H9 (cell line): Measurements from ENCODE around the gene RAB3C. TPM values are rescaled to one million over a fixed set of nuclear protein-coding genes. Genes with fewer than 3 reads are reported as not detected.

ENCODE experiments used
- DNase-seq: peaks from one replicate; pipeline ENCODE4 v3.0.0-alpha.2; 2017
- H2AFZ ChIP-seq: one replicate; pipeline ENCODE4 v1.6.1; 2013; ENCODE audit warnings: mild to moderate bottlenecking, low read length, control low read depth, moderate library complexity
- H2AK5ac ChIP-seq: 2 replicates; pipeline ENCODE4 v1.6.1; 2013; ENCODE audit warnings: low read length, control low read depth, mixed read lengths; ENCODE audit not compliant: insufficient read length
- H2BK120ac ChIP-seq: one replicate; pipeline ENCODE4 v1.6.1; 2013; ENCODE audit warnings: low read depth, mild to moderate bottlenecking, low read length, control low read depth, inconsistent platforms; ENCODE audit not compliant: poor library complexity, severe bottlenecking
- H2BK12ac ChIP-seq: 2 replicates; pipeline ENCODE4 v1.6.1; 2013; ENCODE audit warnings: low read length, control low read depth, mixed read lengths, low read depth; ENCODE audit not compliant: insufficient read length
- H2BK15ac ChIP-seq: 2 replicates; pipeline ENCODE4 v1.6.1; 2013; ENCODE audit warnings: low read depth, low read length, control low read depth
- H2BK20ac ChIP-seq: one replicate; pipeline ENCODE4 v1.6.1; 2013; ENCODE audit warnings: low read depth, mild to moderate bottlenecking, low read length, control low read depth, inconsistent platforms; ENCODE audit not compliant: poor library complexity, severe bottlenecking
- H2BK5ac ChIP-seq: 2 replicates; pipeline ENCODE4 v1.6.1; 2013; ENCODE audit warnings: low read length, control low read depth, mixed read lengths; ENCODE audit not compliant: insufficient read length
- H3K14ac ChIP-seq: 2 replicates; pipeline ENCODE4 v1.6.1; 2013; ENCODE audit warnings: low read length, control low read depth; ENCODE audit not compliant: insufficient read depth
- H3K18ac ChIP-seq: 2 replicates; pipeline ENCODE4 v1.6.1; 2013; ENCODE audit warnings: low read depth, mild to moderate bottlenecking, mixed read lengths, low read length, control low read depth; ENCODE audit not compliant: insufficient read length
- H3K23ac ChIP-seq: 2 replicates; pipeline ENCODE4 v1.6.1; 2013; ENCODE audit warnings: low read length, control low read depth, mixed read lengths, low read depth; ENCODE audit not compliant: insufficient read length
- H3K23me2 ChIP-seq: 2 replicates; pipeline ENCODE4 v1.6.1; 2013; ENCODE audit warnings: low read depth, mild to moderate bottlenecking, mixed read lengths, low read length, control low read depth; ENCODE audit not compliant: insufficient read length, poor library complexity, severe bottlenecking
- H3K27ac ChIP-seq: 2 replicates; pipeline ENCODE4 v1.5.1; 2013; ENCODE audit warnings: low read length, control low read depth, mixed read lengths, low read depth; ENCODE audit not compliant: insufficient read length
- H3K27me3 ChIP-seq: 2 replicates; pipeline ENCODE4 v1.6.1; 2013; ENCODE audit warnings: low read length, control low read depth, inconsistent platforms; ENCODE audit not compliant: insufficient read depth
- H3K4ac ChIP-seq: 2 replicates; pipeline ENCODE4 v1.6.1; 2013; ENCODE audit warnings: low read depth, mild to moderate bottlenecking, control low read depth, inconsistent platforms, low read length, moderate library complexity
- H3K4me1 ChIP-seq: 2 replicates; pipeline ENCODE4 v1.6.1; 2013; ENCODE audit warnings: low read length, control low read depth, inconsistent platforms; ENCODE audit not compliant: insufficient read depth
- H3K4me2 ChIP-seq: 2 replicates; pipeline ENCODE4 v1.6.1; 2013; ENCODE audit warnings: low read length, control low read depth, mixed read lengths; ENCODE audit not compliant: insufficient read length, insufficient read depth
- H3K56ac ChIP-seq: 2 replicates; pipeline ENCODE4 v1.6.1; 2013; ENCODE audit warnings: low read depth, mild to moderate bottlenecking, mixed read lengths, low read length, control low read depth; ENCODE audit not compliant: insufficient read length
- H3K79me1 ChIP-seq: 2 replicates; pipeline ENCODE4 v1.6.1; 2013; ENCODE audit warnings: low read depth, mild to moderate bottlenecking, moderate library complexity, low read length, control low read depth, inconsistent platforms; ENCODE audit not compliant: insufficient read depth, poor library complexity, severe bottlenecking
- H3K79me2 ChIP-seq: 2 replicates; pipeline ENCODE4 v1.6.1; 2013; ENCODE audit warnings: low read length, control low read depth, inconsistent platforms; ENCODE audit not compliant: insufficient read depth
- H3K9ac ChIP-seq: 2 replicates; pipeline ENCODE4 v1.6.1; 2013; ENCODE audit warnings: low read length, control low read depth, mixed read lengths; ENCODE audit not compliant: insufficient read length; ENCODE audit errors: extremely low read depth
- H3K9me3 ChIP-seq: one replicate; pipeline ENCODE4 v1.6.1; 2013; ENCODE audit warnings: low read depth, low read length, inconsistent platforms; ENCODE audit not compliant: control insufficient read depth
- H3T11ph ChIP-seq: one replicate; pipeline ENCODE4 v1.6.1; 2013; ENCODE audit warnings: mild to moderate bottlenecking, low read length, control low read depth, inconsistent platforms
- H4K20me1 ChIP-seq: one replicate; pipeline ENCODE4 v1.6.1; 2013; ENCODE audit not compliant: control insufficient read depth, insufficient read length, insufficient read depth
- H4K5ac ChIP-seq: 2 replicates; pipeline ENCODE4 v1.6.1; 2013; ENCODE audit warnings: low read depth, mild to moderate bottlenecking, mixed read lengths, low read length, control low read depth; ENCODE audit not compliant: insufficient read length
- H4K8ac ChIP-seq: replicated peaks from 2 replicates; pipeline ENCODE4 v1.6.1; 2013; ENCODE audit warnings: low read length, control low read depth, mixed read lengths, low read depth; ENCODE audit not compliant: insufficient read length
- H4K91ac ChIP-seq: 2 replicates; pipeline ENCODE4 v1.6.1; 2013; ENCODE audit warnings: low read depth, mild to moderate bottlenecking, moderate library complexity, mixed read lengths, low read length, control low read depth; ENCODE audit not compliant: insufficient read length
- H3K27ac Mint-ChIP-seq, 3 experiments: 2 replicates in 2 of 3; 3 replicates in 1 of 3; pipeline ENCODE4 v1.8.0; 2020 to 2021; ENCODE audit warnings: mixed read lengths in 3 of 3, mild to moderate bottlenecking in 1 of 3, moderate library complexity in 1 of 3
- H3K27me3 Mint-ChIP-seq: 2 replicates; pipeline ENCODE4 v1.8.0; 2021; ENCODE audit warnings: low read depth, mild to moderate bottlenecking, moderate library complexity, mixed read lengths
- H3K36me3 Mint-ChIP-seq, 3 experiments: 2 replicates in 2 of 3; 3 replicates in 1 of 3; pipeline ENCODE4 v1.8.0; 2020 to 2021; ENCODE audit warnings: low read depth in 3 of 3, mixed read lengths in 3 of 3; ENCODE audit not compliant: insufficient read depth in 1 of 3
- H3K4me1 Mint-ChIP-seq, 2 experiments: 2 replicates each; pipeline ENCODE4 v1.8.0; 2020; ENCODE audit warnings: mixed read lengths in 2 of 2
- H3K4me3 Mint-ChIP-seq, 2 experiments: 2 replicates in 1 of 2; 3 replicates in 1 of 2; pipeline ENCODE4 v1.8.0; 2020 to 2021; ENCODE audit warnings: mild to moderate bottlenecking in 2 of 2, mixed read lengths in 2 of 2, moderate library complexity in 1 of 2
- H3K9me3 Mint-ChIP-seq, 2 experiments: 2 replicates in 1 of 2; 3 replicates in 1 of 2; pipeline ENCODE4 v1.8.0; 2020; ENCODE audit warnings: mild to moderate bottlenecking in 2 of 2, mixed read lengths in 2 of 2, moderate library complexity in 1 of 2
- CTCF ChIP-seq: fragments of 200-600 bp; sonication (generic); conservative IDR thresholded peaks from 3 replicates; pipeline ENCODE4 v1.8.0; 2021; ENCODE audit warnings: antibody characterized with exemption, mild to moderate bottlenecking
- WGBS: extraction: QIAGEN DNeasy Blood & Tissue Kit; methylation state at CpG from one replicate; pipeline ENCODE4 v1.1.7; 2013; ENCODE audit warnings: missing lambda C conversion rate, low lambda C conversion rate, mixed read lengths; ENCODE audit not compliant: insufficient read length; ENCODE audit errors: extremely low coverage; 5-methylcytosine and 5-hydroxymethylcytosine counted together
- total RNA-seq: library from RNA; stranded (reverse); gene quantifications from 2 replicates; pipeline ENCODE4 v1.2.1, GENCODE V29; 2021

RAB3C gene
- total RNA-seq, 1 experiment from 2014 or later: 16.3 TPM

GRCh38 chr5:58670582-58670981 is 87.7 kb downstream of the RAB3C start:
- H3K79me2 ChIP-seq: 0 out of 2 replicates have a peak, but pooled peaks cover 2% of the 10 kb centered on the region
- Mint-ChIP-seq H3K27ac (no peak overlapping the region), H3K4me1 (peaks cover 9 to 10% of the 10 kb centered on the region in 2 experiments), H3K9me3 (no peaks in the 10 kb centered on the region), H3K36me3 (no peaks in the 10 kb centered on the region; a peak in 1 of 7 replicates), H3K27me3 (no peaks in the 10 kb centered on the region; the same call in 1 of the 2 replicates), H3K4me3 (no peak overlapping the region)
- H3K56ac ChIP-seq: no peak overlapping the region
- WGBS: no CpG with 5 or more reads among the region's 2 CpGs
- H2BK5ac ChIP-seq: no peak overlapping the region
- no peak overlapping the region for H4K91ac ChIP-seq
- H3K4me1 ChIP-seq: no peaks in the 10 kb centered on the region
- H3T11ph ChIP-seq: no peak overlapping the region
- no peak overlapping the region for H3K4ac ChIP-seq
- H2BK15ac ChIP-seq: no peak overlapping the region
- no peak overlapping the region for H3K4me2 ChIP-seq
- no peak overlapping the region for H3K27ac ChIP-seq
- no peaks in the 10 kb centered on the region for H3K23me2 ChIP-seq
- H4K20me1 ChIP-seq: no peaks in the 10 kb centered on the region
- DNase-seq: no peak
- H4K5ac ChIP-seq: no peak overlapping the region
- no peak overlapping the region for H2BK20ac ChIP-seq
- no peak overlapping the region for H3K14ac ChIP-seq
- H2BK120ac ChIP-seq: no peak overlapping the region
- H2AK5ac ChIP-seq: no peak overlapping the region
- no peak overlapping the region for H3K9ac ChIP-seq
- H3K27me3 ChIP-seq: no peaks in the 10 kb centered on the region
- H3K23ac ChIP-seq: no peak overlapping the region
- TF ChIP-seq CTCF: no peak
- no peak overlapping the region for H4K8ac ChIP-seq
- no peak overlapping the region for H2BK12ac ChIP-seq
- no peak overlapping the region for H2AFZ ChIP-seq
- H3K18ac ChIP-seq: no peak overlapping the region
- no peaks in the 10 kb centered on the region for H3K9me3 ChIP-seq
- H3K79me1 ChIP-seq: no peaks in the 10 kb centered on the region
